HUES6 (cell line): ENCODE results near the gene SH3PXD2B.
"Not testable (repeated sequence)": the region's sequence is repeated elsewhere in the genome, so short reads cannot be mapped to it uniquely, and the experiment has no call there.

ENCODE experiments used
- H3K27ac ChIP-seq: 2 replicates; pipeline ENCODE4 v1.7.0; 2013; ENCODE audit warnings: low read depth, mild to moderate bottlenecking, low read length, inconsistent platforms
- H3K27me3 ChIP-seq: 2 replicates; pipeline ENCODE4 v1.6.1; 2013; ENCODE audit warnings: low read length; ENCODE audit not compliant: control insufficient read depth, insufficient read depth
- H3K36me3 ChIP-seq: 2 replicates; pipeline ENCODE4 v1.6.1; 2013; ENCODE audit warnings: low read length; ENCODE audit not compliant: control insufficient read depth, insufficient read depth
- H3K4me1 ChIP-seq: 2 replicates; pipeline ENCODE4 v1.6.1; 2013; ENCODE audit warnings: low read length; ENCODE audit not compliant: control insufficient read depth, insufficient read depth
- H3K4me3 ChIP-seq: 2 replicates; pipeline ENCODE4 v1.5.1; 2013; ENCODE audit warnings: low read depth, low read length
- H3K9ac ChIP-seq: one replicate; pipeline ENCODE4 v1.6.1; 2013; ENCODE audit warnings: mild to moderate bottlenecking, low read length
- H3K9me3 ChIP-seq: 2 replicates; pipeline ENCODE4 v1.6.1; 2013; ENCODE audit warnings: low read depth, low read length; ENCODE audit not compliant: control insufficient read depth, insufficient read depth

Gene SH3PXD2B

GRCh38 chr5:172374783-172375182 is 79.5 kb downstream of the SH3PXD2B start:
- H3K36me3 ChIP-seq, result peaks cover 77% of the 10 kb centered on the region

GRCh38 chr5:172373680-172374079 is 80.6 kb downstream of the SH3PXD2B start:
- Histone ChIP-seq H3K27me3 (no peaks in the 10 kb centered on the region), H3K36me3 (peaks cover 71% of the 10 kb centered on the region)

More at GRCh38 chr5:172374783-172375182, 79.5 kb downstream of the SH3PXD2B start:
- Histone ChIP-seq H3K4me1 (no peaks in the 10 kb centered on the region), H3K9ac (no peak overlapping the region), H3K4me3 (no peak overlapping the region), H3K9me3 (peaks cover 16% of the 10 kb centered on the region), H3K27ac (no peak overlapping the region), H3K27me3 (no peaks in the 10 kb centered on the region)

GRCh38 chr5:172371684-172372083 is 82.6 kb downstream of the SH3PXD2B start:
- Histone ChIP-seq H3K36me3 (peaks cover 54% of the 10 kb centered on the region), H3K27ac (no peak overlapping the region), H3K9me3 (peaks cover 16% of the 10 kb centered on the region), H3K27me3 (no peaks in the 10 kb centered on the region), H3K4me3 (no peak overlapping the region), H3K4me1 (no peaks in the 10 kb centered on the region), H3K9ac (no peak overlapping the region)

More at GRCh38 chr5:172373680-172374079, 80.6 kb downstream of the SH3PXD2B start:
- Histone ChIP-seq H3K4me3 (no peak overlapping the region), H3K9ac (no peak overlapping the region), H3K27ac (no peak overlapping the region), H3K4me1 (no peaks in the 10 kb centered on the region), H3K9me3 (peaks cover 16% of the 10 kb centered on the region)

GRCh38 chr5:172370648-172371545 is 83.4 kb downstream of the SH3PXD2B start:
- Histone ChIP-seq H3K27ac (no peak overlapping the region), H3K9ac (no peak overlapping the region), H3K4me1 (no peaks in the 10 kb centered on the region), H3K4me3 (no peak overlapping the region), H3K9me3 (peaks cover 16% of the 10 kb centered on the region), H3K36me3 (peaks cover 50% of the 10 kb centered on the region), H3K27me3 (no peaks in the 10 kb centered on the region)

- no peak overlapping the region for H3K9ac ChIP-seq
- H3K4me3 ChIP-seq, result no peak overlapping the region
- H3K9me3 ChIP-seq, result peaks cover 16% of the 10 kb centered on the region
- no peak overlapping the region for H3K27ac ChIP-seq
- no peaks in the 10 kb centered on the region for H3K27me3 ChIP-seq
- no peaks in the 10 kb centered on the region for H3K4me1 ChIP-seq
- peaks cover 52% of the 10 kb centered on the region for H3K36me3 ChIP-seq
Measured at GRCh38 chr5:172370237-172370640, 84.1 kb downstream of the SH3PXD2B start.

- H3K27me3 ChIP-seq, H3K4me3 ChIP-seq, H3K27ac ChIP-seq, H3K9ac ChIP-seq, H3K4me1 ChIP-seq: not testable (repeated sequence)
- Histone ChIP-seq H3K9me3 (peaks cover 16% of the 10 kb centered on the region), H3K36me3 (peaks cover 52% of the 10 kb centered on the region)
Measured at GRCh38 chr5:172368699-172369098, 85.6 kb downstream of the SH3PXD2B start.

- H3K36me3 ChIP-seq, result peaks cover 52% of the 10 kb centered on the region
- H3K4me1 ChIP-seq, result 0 out of 2 replicates have a peak, but pooled peaks cover 3% of the 10 kb centered on the region
- H3K27ac ChIP-seq, result no peak overlapping the region
- H3K4me3 ChIP-seq, result no peak overlapping the region
- H3K27me3 ChIP-seq, result no peaks in the 10 kb centered on the region
- no peak overlapping the region for H3K9ac ChIP-seq
- peaks cover 4% of the 10 kb centered on the region for H3K9me3 ChIP-seq
Measured at GRCh38 chr5:172365948-172366608, 88.2 kb downstream of the SH3PXD2B start.

GRCh38 chr5:172364773-172365172 is 89.6 kb downstream of the SH3PXD2B start:
- no peak overlapping the region for H3K4me3 ChIP-seq
- no peak overlapping the region for H3K27ac ChIP-seq
- no peaks in the 10 kb centered on the region for H3K27me3 ChIP-seq
- H3K36me3 ChIP-seq, result peaks cover 50% of the 10 kb centered on the region
- no peak overlapping the region for H3K9ac ChIP-seq
- no peaks in the 10 kb centered on the region for H3K9me3 ChIP-seq
- 0 out of 2 replicates have a peak, but pooled peaks cover 3% of the 10 kb centered on the region for H3K4me1 ChIP-seq

GRCh38 chr5:172362755-172363154 is 91.6 kb downstream of the SH3PXD2B start:
- Histone ChIP-seq H3K4me3 (no peak overlapping the region), H3K9me3 (no peaks in the 10 kb centered on the region), H3K36me3 (peaks cover 70% of the 10 kb centered on the region), H3K4me1 (0 out of 2 replicates have a peak, but pooled peaks cover 3% of the 10 kb centered on the region), H3K9ac (no peak overlapping the region), H3K27ac (no peak overlapping the region), H3K27me3 (no peaks in the 10 kb centered on the region)

- Histone ChIP-seq H3K9ac (peak overlapping the region; percentile 24), H3K9me3 (no peaks in the 10 kb centered on the region), H3K4me3 (no peak overlapping the region), H3K27me3 (no peaks in the 10 kb centered on the region), H3K27ac (no peak overlapping the region), H3K4me1 (0 out of 2 replicates have a peak, but pooled peaks cover 3% of the 10 kb centered on the region), H3K36me3 (peaks cover 75% of the 10 kb centered on the region)
Measured at GRCh38 chr5:172361566-172362238, 92.6 kb downstream of the SH3PXD2B start.
